Liver (tissue), 9 donors: Measurements from ENCODE around the gene EIF4G3. TPM values are rescaled to one million over a fixed set of nuclear protein-coding genes. Genes with fewer than 3 reads are reported as not detected.

Experiments used
- DNase-seq: peaks from one replicate; pipeline ENCODE4 v3.0.0-alpha.2; 2017; ENCODE audit warnings: low spot score
- H3K27ac ChIP-seq, 2 donors: one replicate each; pipeline ENCODE4 v1.7.0; 2013; ENCODE audit warnings: inconsistent platforms in 2 of 2, low read length in 2 of 2, control low read depth in 1 of 2, low read depth in 1 of 2, mild to moderate bottlenecking in 1 of 2
- H3K27me3 ChIP-seq, 4 donors: one replicate each; pipeline versions ENCODE4 v1.6.1 to v1.7.0; 2013; ENCODE audit warnings: low read length in 3 of 4, inconsistent platforms in 1 of 4, mild to moderate bottlenecking in 1 of 4, moderate library complexity in 1 of 4; ENCODE audit not compliant: control insufficient read depth in 4 of 4, insufficient read depth in 4 of 4
- H3K36me3 ChIP-seq, 4 donors: one replicate each; pipeline versions ENCODE4 v1.6.1 to v1.7.0; 2013; ENCODE audit warnings: low read length in 3 of 4, mild to moderate bottlenecking in 3 of 4, low read depth in 1 of 4, moderate library complexity in 1 of 4; ENCODE audit not compliant: control insufficient read depth in 4 of 4, insufficient read depth in 3 of 4
- H3K4me1 ChIP-seq, 4 donors: one replicate each; pipeline versions ENCODE4 v1.6.1 to v1.7.0; 2013; ENCODE audit warnings: low read length in 3 of 4, mild to moderate bottlenecking in 3 of 4, moderate library complexity in 1 of 4; ENCODE audit not compliant: control insufficient read depth in 4 of 4, insufficient read depth in 4 of 4
- H3K4me3 ChIP-seq, 3 donors: one replicate each; pipeline versions ENCODE4 v1.6.1 to v1.7.0; 2013; ENCODE audit warnings: low read length in 3 of 3, control low read depth in 1 of 3, low read depth in 1 of 3, mild to moderate bottlenecking in 1 of 3
- H3K9ac ChIP-seq, 2 donors: one replicate each; pipeline ENCODE4 v1.7.0; 2013; ENCODE audit warnings: low read length in 2 of 2, mild to moderate bottlenecking in 2 of 2, moderate library complexity in 2 of 2, control low read depth in 1 of 2, low read depth in 1 of 2
- H3K9me3 ChIP-seq, 4 donors: one replicate each; pipeline versions ENCODE4 v1.6.1 to v1.7.0; 2013; ENCODE audit warnings: low read length in 3 of 4; ENCODE audit not compliant: control insufficient read depth in 4 of 4
- ATF3 ChIP-seq: IDR thresholded peaks from 2 replicates; pipeline ENCODE4 v1.6.1; 2016; ENCODE audit warnings: antibody characterized with exemption
- CTCF ChIP-seq: fragments of 150-350 bp; IDR thresholded peaks from 2 replicates; pipeline ENCODE4 v1.5.1; 2017; ENCODE audit warnings: improper control_type of control experiment, low read depth, low read length; ENCODE audit not compliant: missing input control
- EGR1 ChIP-seq, 2 donors: IDR thresholded peaks; 2 replicates each; pipeline ENCODE4 v1.6.1; 2016 to 2018; ENCODE audit warnings: antibody characterized with exemption in 2 of 2, low read depth in 2 of 2
- FOXA1 ChIP-seq: IDR thresholded peaks from 2 replicates; pipeline ENCODE4 v1.6.1; 2016; ENCODE audit warnings: antibody characterized with exemption
- FOXA2 ChIP-seq: IDR thresholded peaks from 2 replicates; pipeline ENCODE4 v1.6.1; 2016; ENCODE audit warnings: antibody characterized with exemption
- GABPA ChIP-seq, 2 donors: IDR thresholded peaks in 1 of 2; conservative IDR thresholded peaks in 1 of 2; 2 replicates each; pipeline ENCODE4 v1.6.1; 2016; ENCODE audit warnings: antibody characterized with exemption in 2 of 2, mild to moderate bottlenecking in 1 of 2, moderate library complexity in 1 of 2
- HNF4A ChIP-seq, 2 donors: conservative IDR thresholded peaks; 2 replicates each; pipeline ENCODE4 v1.6.1; 2016; ENCODE audit warnings: antibody characterized with exemption in 2 of 2, mild to moderate bottlenecking in 2 of 2
- HNF4G ChIP-seq: IDR thresholded peaks from 2 replicates; pipeline ENCODE4 v1.6.1; 2016; ENCODE audit warnings: antibody characterized with exemption
- JUND ChIP-seq, 2 donors: IDR thresholded peaks; 2 replicates each; pipeline ENCODE4 v1.6.1; 2016; ENCODE audit warnings: antibody characterized with exemption in 2 of 2
- MAX ChIP-seq: IDR thresholded peaks from 2 replicates; pipeline ENCODE4 v1.6.1; 2016; ENCODE audit warnings: antibody characterized with exemption
- NR2F2 ChIP-seq: IDR thresholded peaks from 2 replicates; pipeline ENCODE4 v1.6.1; 2016; ENCODE audit warnings: antibody characterized with exemption
- RAD21 ChIP-seq, 2 donors: IDR thresholded peaks; 2 replicates each; pipeline ENCODE4 v1.6.1; 2016; ENCODE audit warnings: antibody characterized with exemption in 2 of 2, mild to moderate bottlenecking in 2 of 2
- REST ChIP-seq: IDR thresholded peaks from 2 replicates; pipeline ENCODE4 v1.6.1; 2016; ENCODE audit warnings: antibody characterized with exemption, mild to moderate bottlenecking
- RXRA ChIP-seq, 2 donors: IDR thresholded peaks; 2 replicates each; pipeline ENCODE4 v1.6.1; 2017 to 2018; ENCODE audit warnings: antibody characterized with exemption in 2 of 2, mild to moderate bottlenecking in 1 of 2
- SP1 ChIP-seq: IDR thresholded peaks from 2 replicates; pipeline ENCODE4 v1.6.1; 2018; ENCODE audit warnings: antibody characterized with exemption, mild to moderate bottlenecking
- TAF1 ChIP-seq: conservative IDR thresholded peaks from 2 replicates; pipeline ENCODE4 v1.6.1; 2016; ENCODE audit warnings: antibody characterized with exemption, mild to moderate bottlenecking
- YY1 ChIP-seq: IDR thresholded peaks from 2 replicates; pipeline ENCODE4 v1.6.1; 2016; ENCODE audit warnings: antibody characterized with exemption, mild to moderate bottlenecking
- ZBTB33 ChIP-seq: IDR thresholded peaks from 2 replicates; pipeline ENCODE4 v1.6.1; 2016; ENCODE audit warnings: antibody characterized with exemption
- WGBS: extraction: QIAGEN DNeasy Blood & Tissue Kit; methylation state at CpG from one replicate; pipeline ENCODE4 v1.1.7; 2013; 5-methylcytosine and 5-hydroxymethylcytosine counted together
- polyA plus RNA-seq, 2 donors: library from polyadenylated mRNA; stranded (reverse) in 1 of 2; unstranded in 1 of 2; fragments of 200-250 nt in 1 of 2; fragments of >200 nt in 1 of 2; fragmentation: Nextera tagmentation in 1 of 2; extraction: Ambion mirVana in 1 of 2; gene quantifications; one replicate each; pipeline versions ENCODE4 v1.2.1 to v1.2.3, GENCODE V29; 2013 to 2015
- total RNA-seq, 2 donors: library from RNA; depleted of rRNA; stranded (reverse); fragments of >200 nt; gene quantifications; one replicate each; pipeline ENCODE4 v1.2.3, GENCODE V29; 2014
- donor health status: healthy.
- donor health status: healthy.
- donor health status: healthy.
- donor health status: healthy.
- donor health status: healthy.

Gene EIF4G3
- total and polyA plus RNA-seq, 4 donors, result 7.6 to 22.8 (median 11.7) TPM

GRCh38 chr1:21037091-21037490, 139.6 kb downstream of the EIF4G3 start:
- TF ChIP-seq YY1 (no peak), RAD21 (IDR thresholded peaks at IDR 0.05) (no peak), GABPA (IDR thresholded peaks at IDR 0.05 in 1 of 2, conservative IDR thresholded peaks at IDR 0.05 in 1 of 2) (no peak), JUND (IDR thresholded peaks at IDR 0.05) (no peak), ZBTB33 (no peak), SP1 (no peak), CTCF (no peak), FOXA2 (no peak), FOXA1 (no peak), RXRA (IDR thresholded peaks at IDR 0.05) (no peak), EGR1 (IDR thresholded peaks at IDR 0.05; ENCODE audit: low read depth in 2 of 2) (no peak)
- Histone ChIP-seq H3K36me3 (no peaks in the 10 kb centered on the region), H3K4me1 (no peaks in the 10 kb centered on the region), H3K9ac (no peak overlapping the region), H3K9me3 (no peaks in the 10 kb centered on the region), H3K27me3 (no peaks in the 10 kb centered on the region), H3K27ac (no peak overlapping the region), H3K4me3 (no peak overlapping the region)
- WGBS, result 97% methylated on average over 3 of the region's 3 CpGs
- no peak for DNase-seq

GRCh38 chr1:21035794-21036193, 140.9 kb downstream of the EIF4G3 start:
- Histone ChIP-seq H3K36me3 (no peaks in the 10 kb centered on the region), H3K9ac (no peak overlapping the region), H3K27me3 (no peaks in the 10 kb centered on the region), H3K4me1 (no peaks in the 10 kb centered on the region), H3K27ac (no peak overlapping the region), H3K9me3 (no peaks in the 10 kb centered on the region), H3K4me3 (no peak overlapping the region)
- 76% methylated on average over 2 of the region's 2 CpGs for WGBS
- no peak for DNase-seq
- TF ChIP-seq FOXA2 (no peak), CTCF (no peak), EGR1 (IDR thresholded peaks at IDR 0.05; ENCODE audit: low read depth in 2 of 2) (no peak), TAF1 (no peak), NR2F2 (no peak), ATF3 (no peak), HNF4A (conservative IDR thresholded peaks at IDR 0.05) (no peak), HNF4G (no peak), ZBTB33 (no peak), JUND (IDR thresholded peaks at IDR 0.05) (no peak), SP1 (no peak), GABPA (IDR thresholded peaks at IDR 0.05 in 1 of 2, conservative IDR thresholded peaks at IDR 0.05 in 1 of 2) (no peak), RXRA (IDR thresholded peaks at IDR 0.05) (no peak), YY1 (no peak), RAD21 (IDR thresholded peaks at IDR 0.05) (no peak), FOXA1 (no peak), REST (no peak), MAX (no peak)
